Neural cell (in vitro differentiated cells): ENCODE results near the gene RAP1GDS1. TPM values are rescaled to one million over a fixed set of nuclear protein-coding genes. Genes with fewer than 3 reads are reported as not detected.

Experiments
- H2AFZ ChIP-seq: fragments of 200-600, 300-800 bp; sonication (generic), shearing (Covaris generic); 2 replicates; pipeline ENCODE4 v1.6.0; 2014; ENCODE audit warnings: low read depth, mild to moderate bottlenecking, antibody characterized with exemption, low read length, moderate library complexity
- H3F3A ChIP-seq: fragments of 200-600 bp; shearing (Covaris generic); 2 replicates; pipeline ENCODE4 v1.6.1; 2016; ENCODE audit warnings: mild to moderate bottlenecking, moderate library complexity, mixed read lengths, antibody characterized with exemption, low read length; ENCODE audit not compliant: insufficient read depth, poor library complexity, severe bottlenecking
- H3K27ac ChIP-seq: fragments of 200-600, 300-800 bp; sonication (generic), shearing (Covaris generic); 2 replicates; pipeline ENCODE4 v1.5.1; 2014; ENCODE audit warnings: mild to moderate bottlenecking, low read length, moderate library complexity
- H3K27me3 ChIP-seq: fragments of 300-800, 200-600 bp; sonication (generic), shearing (Covaris generic); 2 replicates; pipeline ENCODE4 v1.6.0; 2014; ENCODE audit warnings: mild to moderate bottlenecking, low read depth, low read length, moderate library complexity; ENCODE audit not compliant: insufficient read depth
- H3K36me3 ChIP-seq: fragments of 300-800, 200-600 bp; sonication (generic), shearing (Covaris generic); 2 replicates; pipeline ENCODE4 v1.5.1; 2014; ENCODE audit warnings: mild to moderate bottlenecking, antibody characterized with exemption, low read length, moderate library complexity; ENCODE audit not compliant: insufficient read depth
- H3K4me2 ChIP-seq: fragments of 300-800, 200-600 bp; sonication (generic), shearing (Covaris generic); 2 replicates; pipeline ENCODE4 v1.6.0; 2014; ENCODE audit warnings: mild to moderate bottlenecking, low read length
- H3K4me3 ChIP-seq: fragments of 300-800, 200-600 bp; sonication (generic), shearing (Covaris generic); 2 replicates; pipeline ENCODE4 v1.5.1; 2014; ENCODE audit warnings: mild to moderate bottlenecking, low read length, moderate library complexity
- H3K79me2 ChIP-seq: fragments of 200-600 bp; shearing (Covaris generic); replicated peaks from 2 replicates; pipeline ENCODE4 v1.6.0; 2014; ENCODE audit warnings: mild to moderate bottlenecking, low read length, moderate library complexity; ENCODE audit not compliant: insufficient read depth
- H3K9ac ChIP-seq: fragments of 300-800, 200-600 bp; sonication (generic), shearing (Covaris generic); 2 replicates; pipeline ENCODE4 v1.6.1; 2016; ENCODE audit warnings: mild to moderate bottlenecking, low read length, mixed read lengths
- H3K9me2 ChIP-seq: fragments of 200-600 bp; shearing (Covaris generic); 2 replicates; pipeline ENCODE4 v1.6.1; 2016; ENCODE audit warnings: mild to moderate bottlenecking, low read length, mixed read lengths; ENCODE audit not compliant: insufficient read depth
- H3K9me3 ChIP-seq: fragments of 200-600, 300-800 bp; sonication (generic), shearing (Covaris generic); 2 replicates; pipeline ENCODE4 v1.6.1; 2016; ENCODE audit warnings: mild to moderate bottlenecking, mixed run types, low read length, moderate library complexity, mixed read lengths
- H4K20me1 ChIP-seq: fragments of 200-600 bp; shearing (Covaris generic); 2 replicates; pipeline ENCODE4 v1.6.1; 2016; ENCODE audit warnings: mild to moderate bottlenecking, mixed run types; ENCODE audit not compliant: insufficient read depth
- CTCF ChIP-seq: fragments of 450-650 bp; IDR thresholded peaks from 2 replicates; pipeline ENCODE4 v1.5.1; 2014; ENCODE audit warnings: antibody characterized with exemption, mild to moderate bottlenecking, moderate library complexity; ENCODE audit not compliant: poor library complexity, severe bottlenecking
- EP300 ChIP-seq: fragments of 450-650 bp; conservative IDR thresholded peaks from 2 replicates; pipeline ENCODE4 v1.6.1; 2014; ENCODE audit warnings: antibody characterized with exemption, mild to moderate bottlenecking, moderate library complexity; ENCODE audit not compliant: poor library complexity, severe bottlenecking
- EZH2 ChIP-seq: fragments of 200-600, 300-800 bp; shearing (Covaris generic), sonication (generic); IDR thresholded peaks from 2 replicates; pipeline ENCODE4 v1.6.1; 2014; ENCODE audit warnings: antibody characterized with exemption, low read length, borderline replicate concordance, mild to moderate bottlenecking; ENCODE audit not compliant: insufficient read depth, poor library complexity, severe bottlenecking
- MXI1 ChIP-seq: fragments of 450-650 bp; conservative IDR thresholded peaks from 2 replicates; pipeline ENCODE4 v1.6.1; 2014; ENCODE audit warnings: antibody characterized with exemption, mild to moderate bottlenecking; ENCODE audit not compliant: poor library complexity, severe bottlenecking
- POLR2AphosphoS5 ChIP-seq: IDR thresholded peaks from 2 replicates; pipeline ENCODE4 v1.6.1; 2012
- RAD21 ChIP-seq: fragments of 450-650 bp; conservative IDR thresholded peaks from 2 replicates; pipeline ENCODE4 v1.6.1; 2014; ENCODE audit warnings: antibody characterized with exemption, mild to moderate bottlenecking, moderate library complexity
- REST ChIP-seq: IDR thresholded peaks from 2 replicates; pipeline ENCODE4 v1.6.1; 2012; ENCODE audit warnings: borderline replicate concordance
- SMC3 ChIP-seq: fragments of 450-650 bp; conservative IDR thresholded peaks from 2 replicates; pipeline ENCODE4 v1.6.1; 2014; ENCODE audit warnings: antibody characterized with exemption, mild to moderate bottlenecking, moderate library complexity; ENCODE audit not compliant: poor library complexity
- TAF1 ChIP-seq: IDR thresholded peaks from 2 replicates; pipeline ENCODE4 v1.6.1; 2012; ENCODE audit warnings: low read depth
- polyA plus RNA-seq: library from polyadenylated mRNA; depleted of rRNA; stranded (reverse); fragments of >200 nt; gene quantifications from 2 replicates; pipeline ENCODE4 v1.2.3, GENCODE V29; 2014

RAP1GDS1 gene
- polyA plus RNA-seq, 1 donor from 2014 or later, result 41.1 TPM

GRCh38 chr4:98480535-98480934 is 219.4 kb downstream of the RAP1GDS1 start:
- no peaks in the 10 kb centered on the region for H4K20me1 ChIP-seq
- H3K27ac ChIP-seq, result no peak overlapping the region
- no peak overlapping the region for H2AFZ ChIP-seq
- H3K9me2 ChIP-seq, result no peaks in the 10 kb centered on the region
- no peaks in the 10 kb centered on the region for H3K27me3 ChIP-seq
- TF ChIP-seq REST (no peak), POLR2AphosphoS5 (no peak), EP300 (no peak), EZH2 (no peak), MXI1 (no peak), TAF1 (no peak), SMC3 (no peak), CTCF (no peak), RAD21 (no peak)
- no peaks in the 10 kb centered on the region for H3K79me2 ChIP-seq
- no peak overlapping the region for H3K4me3 ChIP-seq
- H3K4me2 ChIP-seq, result no peak overlapping the region
- no peak overlapping the region for H3K9ac ChIP-seq
- H3K9me3 ChIP-seq, result no peaks in the 10 kb centered on the region
- H3K36me3 ChIP-seq, result no peaks in the 10 kb centered on the region
- H3F3A ChIP-seq, result no peaks in the 10 kb centered on the region

GRCh38 chr4:98481167-98481566 is 220.0 kb downstream of the RAP1GDS1 start:
- no peaks in the 10 kb centered on the region for H3K36me3 ChIP-seq
- H3K79me2 ChIP-seq, result no peaks in the 10 kb centered on the region
- no peak overlapping the region for H3K27ac ChIP-seq
- H3K9me3 ChIP-seq, result no peaks in the 10 kb centered on the region
- no peaks in the 10 kb centered on the region for H4K20me1 ChIP-seq
- no peak overlapping the region for H3K4me2 ChIP-seq
- TF ChIP-seq CTCF, result no peak
- TF ChIP-seq EP300, result no peak
- TF ChIP-seq MXI1, result no peak
- TF ChIP-seq EZH2, result no peak
- no peak for TF ChIP-seq TAF1
- no peak for TF ChIP-seq REST
- no peak for TF ChIP-seq POLR2AphosphoS5
- no peak overlapping the region for H2AFZ ChIP-seq
- H3F3A ChIP-seq, result no peaks in the 10 kb centered on the region
- no peak overlapping the region for H3K4me3 ChIP-seq
- H3K9ac ChIP-seq, result no peak overlapping the region
- no peaks in the 10 kb centered on the region for H3K9me2 ChIP-seq
- H3K27me3 ChIP-seq, result no peaks in the 10 kb centered on the region
